GM21381 (cell line): ENCODE measurements around the gene CNNM4.

Experiments used
- ATAC-seq: cut with Tn5 transposase; IDR thresholded peaks from one replicate; pipeline ENCODE4 v1.9.1; 2021; ENCODE audit warnings: mild to moderate bottlenecking, moderate library complexity; ENCODE audit not compliant: unreplicated experiment

The CNNM4 gene

DNA sequence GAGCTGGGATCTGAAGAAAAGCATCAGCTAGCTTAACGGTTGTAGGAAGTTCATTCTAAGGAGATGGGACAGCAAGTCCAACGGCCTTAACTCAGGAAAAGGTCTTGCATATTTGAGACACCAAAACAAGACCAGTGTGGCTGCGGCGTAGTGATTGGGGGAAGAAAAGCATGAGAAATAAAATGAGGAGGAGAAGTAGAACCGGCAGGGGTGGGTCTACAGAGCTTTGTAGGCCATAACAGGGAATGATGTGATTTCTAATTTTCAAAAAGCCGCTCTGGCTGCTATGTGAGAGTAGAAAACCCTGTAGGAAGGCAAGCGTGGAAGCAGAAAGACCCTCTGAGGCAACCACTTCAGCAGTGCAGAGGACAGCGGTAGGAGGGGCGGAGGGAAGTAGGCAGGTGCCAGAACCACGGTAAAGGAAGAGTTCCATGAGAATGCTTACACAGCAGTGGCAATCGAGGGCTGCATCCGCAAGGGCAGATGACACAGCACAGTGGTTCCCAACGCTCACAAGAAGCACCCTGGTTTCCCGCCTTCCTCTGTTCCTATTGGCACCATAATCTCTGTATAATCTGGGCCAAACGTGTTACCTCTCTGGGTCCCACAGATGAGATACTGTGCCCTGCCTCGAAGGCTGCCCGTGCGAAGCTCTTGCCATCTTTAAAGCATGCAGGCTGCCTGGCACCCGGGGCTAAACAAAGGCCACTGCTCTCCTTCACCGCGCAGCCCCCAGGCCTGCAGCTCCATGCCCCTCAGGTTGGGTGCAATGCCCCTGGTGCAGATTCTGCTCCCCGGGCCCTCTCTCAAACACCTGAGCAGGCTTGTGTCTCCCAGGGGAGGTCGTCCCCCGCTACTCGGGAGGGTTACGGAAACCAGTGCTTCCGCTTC is 96.3 kb downstream of the CNNM4 start:
- peak; percentile 21 for ATAC-seq

DNA sequence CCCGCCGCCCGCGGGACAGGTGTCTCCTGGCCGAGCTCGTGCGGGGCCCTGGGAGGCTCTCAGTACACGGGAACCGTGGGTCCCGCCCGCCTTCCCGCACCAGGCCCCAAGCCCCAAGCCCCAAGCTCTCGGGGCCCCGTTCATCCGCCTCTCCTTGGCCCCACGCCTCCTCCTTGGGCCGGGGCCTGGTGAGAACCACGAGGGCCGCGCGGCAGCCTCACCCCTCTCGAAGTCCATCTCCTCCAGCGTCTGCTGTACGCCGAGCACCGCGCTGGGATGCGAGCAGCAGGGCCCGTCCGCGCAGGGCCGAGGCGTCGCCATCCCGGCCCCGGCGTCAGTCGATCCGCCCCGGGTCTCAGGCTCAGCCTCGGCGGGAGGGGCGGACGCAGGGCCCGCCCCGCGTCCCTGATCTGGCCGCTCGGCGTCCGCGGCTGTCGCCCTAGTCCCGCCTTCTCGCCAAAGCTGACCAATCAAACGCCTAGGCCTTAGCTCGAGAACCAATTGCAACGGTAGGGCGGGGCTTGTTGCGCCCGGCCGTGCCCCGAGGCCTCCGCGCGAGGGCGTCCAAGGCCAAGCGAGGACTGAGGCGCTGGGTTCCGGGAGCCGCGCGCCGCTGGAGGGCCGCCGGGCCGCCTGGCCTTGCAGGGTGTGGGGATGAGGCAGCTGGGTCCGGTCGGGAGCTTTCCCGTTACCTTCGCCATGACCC is 97.1 kb downstream of the CNNM4 start, which contains the start of gene ANKRD39:
ANKRD39 (minus strand) TSS at position 350 of the 706 bp plus-strand sequence; CDS start at position 321, 29 bp downstream.
- ATAC-seq = peak; percentile 89

DNA sequence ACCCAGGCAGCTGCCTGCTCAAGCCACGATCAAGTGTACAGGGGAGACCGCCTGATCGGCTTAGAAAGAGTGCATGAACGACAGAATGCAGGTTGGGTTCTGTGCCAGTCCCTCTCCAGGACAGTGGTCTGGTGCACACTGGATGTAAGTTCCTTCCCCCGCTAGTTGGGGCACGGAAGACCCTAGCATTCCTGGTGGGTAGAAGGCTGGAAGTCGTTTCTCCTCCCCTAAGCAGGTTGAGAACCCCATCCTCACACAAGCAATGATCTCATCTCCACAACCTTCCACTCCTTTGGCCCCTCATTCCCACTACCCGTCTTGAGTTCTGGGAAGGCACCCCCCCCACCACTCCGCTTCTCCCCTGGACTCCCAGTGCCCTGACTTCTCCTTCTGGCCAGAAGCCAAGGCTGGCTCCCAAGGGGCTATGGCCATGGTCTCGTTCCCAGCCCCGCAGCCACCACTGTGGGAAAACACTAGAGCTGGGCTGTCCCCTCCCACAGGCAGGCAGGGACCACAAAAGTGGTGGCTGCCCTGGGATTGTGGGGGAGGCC is 98.5 kb downstream of the CNNM4 start:
- ATAC-seq = no peak

DNA sequence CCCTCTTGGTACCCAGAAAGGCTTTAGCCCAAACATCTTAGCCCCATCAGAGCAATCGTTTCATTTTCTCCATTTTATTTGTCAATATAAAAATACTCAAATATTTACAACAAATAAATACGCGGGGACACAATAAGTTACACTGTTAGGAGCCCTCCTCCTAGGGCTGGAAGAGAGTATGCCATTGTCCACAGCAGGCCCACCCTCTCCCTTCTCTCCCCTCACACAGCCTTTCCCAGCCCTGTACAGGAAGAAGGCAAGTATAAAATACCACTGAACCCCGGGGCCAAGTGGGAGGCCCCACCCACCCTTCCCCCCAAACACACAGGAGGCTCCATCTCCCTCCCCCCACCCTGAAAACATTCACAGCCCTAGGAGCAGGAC is 99.0 kb downstream of the CNNM4 start:
- no peak for ATAC-seq

DNA sequence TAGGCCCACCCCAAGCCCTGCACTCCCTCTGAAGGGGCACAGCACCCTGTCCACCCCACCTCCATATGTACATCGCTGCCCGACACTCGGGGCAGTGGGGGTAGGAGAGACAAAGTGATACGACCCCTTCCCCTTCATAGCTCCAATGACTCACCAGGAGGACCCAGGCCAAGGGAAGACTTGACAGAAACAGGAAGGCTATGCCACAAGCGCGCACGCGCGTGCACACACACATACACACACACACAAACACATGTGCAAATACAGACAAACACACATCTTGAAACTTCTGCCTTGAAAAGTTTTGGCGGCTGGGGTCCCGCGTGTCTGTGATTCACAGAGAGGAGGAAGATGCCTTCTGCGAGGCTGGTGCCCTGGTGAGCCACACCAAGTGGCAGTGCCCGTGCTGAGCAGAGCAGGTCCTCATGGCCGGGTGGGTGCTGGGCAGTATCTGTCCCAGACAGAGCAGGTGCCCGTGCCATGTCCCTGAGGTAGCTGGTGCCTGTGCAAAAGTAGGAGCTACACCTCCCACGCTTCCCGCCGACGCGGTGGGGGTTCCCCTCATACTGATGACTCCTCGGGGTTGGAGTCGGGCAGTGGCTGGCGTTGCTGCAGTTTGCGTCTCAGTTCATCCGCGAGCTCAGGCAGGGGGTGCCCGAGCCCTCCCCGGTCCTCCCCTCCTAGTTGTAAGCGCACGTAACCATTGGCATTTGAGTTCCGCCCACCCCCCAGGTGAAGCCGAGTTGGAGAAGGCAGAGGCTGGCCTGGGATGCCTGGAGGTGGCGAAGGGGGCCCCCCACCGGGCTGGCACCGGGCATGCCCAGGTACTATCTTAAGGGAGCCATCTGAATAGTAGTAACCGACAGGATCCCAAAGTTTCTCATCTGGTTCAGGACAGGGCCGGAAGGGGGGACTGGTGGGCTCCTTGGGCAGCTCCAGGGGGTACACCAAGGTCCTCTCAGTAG is 99.6 kb downstream of the CNNM4 start:
- ATAC-seq = no peak

DNA sequence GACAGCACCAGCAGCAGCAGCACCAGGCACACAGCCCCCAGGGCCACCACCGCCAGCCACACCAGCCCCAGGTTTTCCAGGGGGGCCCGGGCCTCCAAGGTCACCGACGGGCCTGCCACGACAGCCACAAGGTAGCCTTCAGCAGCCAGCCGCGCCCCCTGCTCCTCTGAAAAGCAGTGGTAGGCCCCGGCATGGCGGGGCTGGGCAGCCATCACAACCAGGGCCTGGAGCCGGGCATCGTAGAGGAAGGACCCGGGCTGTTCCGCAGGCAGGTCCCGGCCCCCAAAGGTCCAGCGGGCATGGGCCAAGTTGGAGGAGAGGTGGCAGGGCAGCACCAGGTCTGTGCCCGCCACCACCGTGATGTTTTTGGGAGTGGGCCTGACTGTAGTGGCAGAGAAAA is 100.4 kb downstream of the CNNM4 start:
- no peak for ATAC-seq
